IMR-90 (cell line): ENCODE data around the gene PDZD8. TPM values are rescaled to one million over a fixed set of nuclear protein-coding genes. Genes with fewer than 3 reads are reported as not detected.

Experiments
- ATAC-seq: fragments of 200-7000 bp; cut with Tn5 transposase; 2 replicates; pipeline ENCODE4 v1.9.1; 2020; ENCODE audit warnings: low read depth, mild to moderate bottlenecking, moderate library complexity
- BruUV-seq: library from RNA; stranded (reverse); fragments of 400-500 nt; replicated peaks from 2 replicates; lab custom pipeline; 2021; lab: Mats Ljungman, UMichigan
- CTCF ChIA-PET: fragments of 300-600 bp; formaldehyde crosslinking; extraction: SDS; loops from one replicate; lab custom pipeline; 2021; ENCODE audit warnings: antibody characterized with exemption; lab: Yijun Ruan, JAX
- POLR2A ChIA-PET: fragments of 300-600 bp; sonication (Branson Sonifier 250); formaldehyde crosslinking; loops from one replicate; lab custom pipeline; 2022; ENCODE audit warnings: antibody characterized with exemption; ENCODE audit not compliant: unreplicated experiment; lab: Charles Lee
- DNase-seq: peaks from one replicate; pipeline ENCODE4 v3.0.0; 2013
- H2AFZ ChIP-seq: replicated peaks from 2 replicates; pipeline ENCODE3; 2013; ENCODE audit warnings: low read length, mild to moderate bottlenecking; ENCODE audit not compliant: poor library complexity
- H2AK5ac ChIP-seq: 2 replicates; pipeline ENCODE4 v1.6.1; 2013; ENCODE audit warnings: low read depth, low read length, inconsistent platforms
- H2AK9ac ChIP-seq: replicated peaks from 2 replicates; pipeline ENCODE3; 2013; ENCODE audit warnings: mild to moderate bottlenecking, low read depth, low read length, moderate library complexity; ENCODE audit not compliant: poor library complexity
- H2BK120ac ChIP-seq: 2 replicates; pipeline ENCODE4 v1.6.1; 2013; ENCODE audit warnings: low read depth, low read length, inconsistent platforms
- H2BK15ac ChIP-seq: 3 replicates; pipeline ENCODE4 v1.6.1; 2013; ENCODE audit warnings: low read depth, low read length, inconsistent platforms
- H2BK20ac ChIP-seq: 2 replicates; pipeline ENCODE4 v1.6.1; 2013; ENCODE audit warnings: low read depth, mild to moderate bottlenecking, inconsistent platforms, low read length, moderate library complexity
- H2BK5ac ChIP-seq: 2 replicates; pipeline ENCODE4 v1.6.1; 2013; ENCODE audit warnings: mild to moderate bottlenecking, low read depth, low read length, inconsistent platforms; ENCODE audit not compliant: poor library complexity, severe bottlenecking
- H3K14ac ChIP-seq: replicated peaks from 2 replicates; pipeline ENCODE4 v1.6.1; 2013; ENCODE audit warnings: low read depth, low read length, inconsistent platforms
- H3K18ac ChIP-seq: 2 replicates; pipeline ENCODE4 v1.6.1; 2013; ENCODE audit warnings: low read depth, low read length, control low read depth
- H3K23ac ChIP-seq: 2 replicates; pipeline ENCODE4 v1.6.1; 2013; ENCODE audit warnings: low read depth, low read length, inconsistent platforms
- H3K27ac ChIP-seq: 2 replicates; pipeline ENCODE4 v1.5.1; 2013; ENCODE audit warnings: mild to moderate bottlenecking, control low read depth, low read length; ENCODE audit not compliant: insufficient read depth
- H3K27me3 ChIP-seq: 2 replicates; pipeline ENCODE4 v1.6.1; 2013; ENCODE audit warnings: low read length; ENCODE audit not compliant: control insufficient read depth, insufficient read depth
- H3K36me3 ChIP-seq: 2 replicates; pipeline ENCODE4 v1.6.1; 2013; ENCODE audit warnings: low read length, mixed read lengths; ENCODE audit not compliant: control insufficient read depth, insufficient read depth
- H3K4ac ChIP-seq: 2 replicates; pipeline ENCODE4 v1.6.1; 2013; ENCODE audit warnings: low read depth, low read length, inconsistent platforms
- H3K4me1 ChIP-seq: 2 replicates; pipeline ENCODE4 v1.6.1; 2013; ENCODE audit warnings: low read length, mixed read lengths; ENCODE audit not compliant: control insufficient read depth, insufficient read depth
- H3K4me2 ChIP-seq: 2 replicates; pipeline ENCODE4 v1.6.1; 2013; ENCODE audit warnings: low read depth, mild to moderate bottlenecking, control low read depth, low read length, moderate library complexity
- H3K4me3 ChIP-seq: 2 replicates; pipeline ENCODE4 v1.5.1; 2013; ENCODE audit warnings: low read depth, mild to moderate bottlenecking, control low read depth, low read length, moderate library complexity; ENCODE audit not compliant: insufficient read depth
- H3K56ac ChIP-seq: 2 replicates; pipeline ENCODE4 v1.6.1; 2013; ENCODE audit warnings: low read length, inconsistent platforms; ENCODE audit not compliant: insufficient read depth; ENCODE audit errors: extremely low read depth
- H3K79me1 ChIP-seq, 2 experiments: 2 replicates each; pipeline ENCODE4 v1.6.1; 2013; ENCODE audit warnings: low read length in 2 of 2, inconsistent platforms in 1 of 2, low read depth in 1 of 2
- H3K9ac ChIP-seq: 2 replicates; pipeline ENCODE4 v1.6.1; 2013; ENCODE audit warnings: low read depth, low read length, control low read depth
- H3K9me1 ChIP-seq: 2 replicates; pipeline ENCODE4 v1.6.1; 2013; ENCODE audit warnings: low read length, inconsistent platforms; ENCODE audit not compliant: insufficient read depth
- H3K9me3 ChIP-seq: 2 replicates; pipeline ENCODE4 v1.6.1; 2013; ENCODE audit warnings: low read length; ENCODE audit not compliant: control insufficient read depth, insufficient read depth
- H4K20me1 ChIP-seq: 2 replicates; pipeline ENCODE4 v1.6.1; 2013; ENCODE audit warnings: low read length, inconsistent platforms; ENCODE audit not compliant: insufficient read depth
- H4K5ac ChIP-seq: 2 replicates; pipeline ENCODE4 v1.6.1; 2013; ENCODE audit warnings: mild to moderate bottlenecking, low read depth, low read length, control low read depth
- H4K8ac ChIP-seq, 2 experiments: 2 replicates each; pipeline ENCODE4 v1.6.1; 2013; ENCODE audit warnings: low read depth in 2 of 2, low read length in 2 of 2, control low read depth in 1 of 2, inconsistent platforms in 1 of 2
- H4K91ac ChIP-seq: 2 replicates; pipeline ENCODE4 v1.6.1; 2013; ENCODE audit warnings: low read depth, low read length, inconsistent platforms; ENCODE audit not compliant: insufficient read depth
- BHLHE40 ChIP-seq: fragments of 150-350 bp; IDR thresholded peaks from 2 replicates; pipeline ENCODE4 v1.6.1; 2016; ENCODE audit warnings: mild to moderate bottlenecking, low read depth, low read length
- CEBPB ChIP-seq: IDR thresholded peaks from 2 replicates; pipeline ENCODE4 v1.6.1; 2012; ENCODE audit warnings: low read depth, low read length, improper control_type of control experiment
- CHD1 ChIP-seq: IDR thresholded peaks from 2 replicates; pipeline ENCODE4 v1.6.1; 2012; ENCODE audit warnings: low read depth, low read length, improper control_type of control experiment
- CTCF ChIP-seq: conservative IDR thresholded peaks from 2 replicates; pipeline ENCODE4 v1.5.1; 2012; ENCODE audit warnings: mild to moderate bottlenecking, low read depth, low read length, improper control_type of control experiment
- ELK1 ChIP-seq: fragments of 150-350 bp; IDR thresholded peaks from 2 replicates; pipeline ENCODE4 v1.6.1; 2016; ENCODE audit warnings: low read depth, mild to moderate bottlenecking, low read length, moderate library complexity, borderline replicate concordance
- FOS ChIP-seq: fragments of 150-350 bp; IDR thresholded peaks from 2 replicates; pipeline ENCODE4 v1.6.1; 2016; ENCODE audit warnings: low read depth, low read length
- MAFK ChIP-seq: IDR thresholded peaks from 2 replicates; pipeline ENCODE4 v1.6.1; 2012; ENCODE audit warnings: low read depth, low read length, improper control_type of control experiment
- MAZ ChIP-seq: IDR thresholded peaks from 2 replicates; pipeline ENCODE4 v1.6.1; 2012; ENCODE audit warnings: low read depth, mild to moderate bottlenecking, low read length, improper control_type of control experiment, moderate library complexity, borderline replicate concordance
- MXI1 ChIP-seq: IDR thresholded peaks from 2 replicates; pipeline ENCODE4 v1.6.1; 2012; ENCODE audit warnings: low read depth, mild to moderate bottlenecking, low read length, moderate library complexity, borderline replicate concordance
- NFE2L2 ChIP-seq: fragments of 150-350 bp; IDR thresholded peaks from 2 replicates; pipeline ENCODE4 v1.6.1; 2016; ENCODE audit warnings: low read depth, mild to moderate bottlenecking, low read length
- POLR2A ChIP-seq: IDR thresholded peaks from 2 replicates; pipeline ENCODE4 v1.6.1; 2012; ENCODE audit warnings: mild to moderate bottlenecking, low read depth, low read length
- RAD21 ChIP-seq: IDR thresholded peaks from 2 replicates; pipeline ENCODE4 v1.6.1; 2012; ENCODE audit warnings: low read length, improper control_type of control experiment
- RCOR1 ChIP-seq: IDR thresholded peaks from 2 replicates; pipeline ENCODE4 v1.6.1; 2012; ENCODE audit warnings: mild to moderate bottlenecking, low read length, improper control_type of control experiment; ENCODE audit not compliant: insufficient replicate concordance
- RFX5 ChIP-seq: IDR thresholded peaks from 2 replicates; pipeline ENCODE4 v1.8.0; 2012; ENCODE audit warnings: low read depth, mild to moderate bottlenecking, low read length, moderate library complexity
- SMC3 ChIP-seq: fragments of 150-350 bp; IDR thresholded peaks from 2 replicates; pipeline ENCODE4 v1.6.1; 2016; ENCODE audit warnings: low read depth, mild to moderate bottlenecking, antibody characterized with exemption, low read length, moderate library complexity
- USF2 ChIP-seq: fragments of 150-350 bp; IDR thresholded peaks from 2 replicates; pipeline ENCODE4 v1.6.1; 2017; ENCODE audit warnings: mild to moderate bottlenecking, antibody characterized with exemption, low read length, low read depth
- WGBS, 2 experiments: methylation state at CpG; one replicate each; pipeline versions ENCODE4 v1.1.5 to v1.1.7; 2013; ENCODE audit warnings: missing lambda C conversion rate in 2 of 2; ENCODE audit not compliant: insufficient read length in 1 of 2; ENCODE audit errors: extremely low coverage in 2 of 2; 5-methylcytosine and 5-hydroxymethylcytosine counted together
- dilution Hi-C: fragments of 300-500 bp; cut with HindIII; formaldehyde crosslinking; loops from one replicate; pipeline ENCODE4 v1.14.3; 2018; ENCODE audit warnings: low sequenced_read_pairs; ENCODE audit not compliant: unreplicated experiment
- in situ Hi-C: fragments of 300-500 bp; cut with MboI; formaldehyde crosslinking; loops from 3 replicates; pipeline ENCODE4 v1.14.3; 2019; ENCODE audit warnings: low sequenced_read_pairs, inconsistent platforms, mixed read lengths
- intact Hi-C: fragments of 100-400 bp; cut with micrococcal nuclease; formaldehyde crosslinking; loops from 2 replicates; pipeline ENCODE4 v1.10.0; 2022
- polyA plus RNA-seq, 3 experiments: library from polyadenylated mRNA; depleted of rRNA; stranded (reverse); fragments of >200 nt; gene quantifications; 2 replicates each; pipeline ENCODE4 v1.2.3, GENCODE V29; 2012; ENCODE audit warnings: low replicate concordance in 1 of 3
- total RNA-seq: library from RNA; depleted of rRNA; stranded (reverse); fragments of >200 nt; gene quantifications from 2 replicates; pipeline ENCODE4 v1.2.3, GENCODE V29; 2012

The PDZD8 gene
- total and polyA plus RNA-seq, 2 of the 4 experiments (the other 2 are of a cell fraction), result 11.3 to 20.4 TPM

GRCh38 chr10:117275121-117275520 lies 100.1 kb downstream of the PDZD8 start:
- WGBS, 2 experiments, result no CpG with 5 or more reads among the region's 3 CpGs
- no peak overlapping the region for H2AK5ac ChIP-seq
- no peak overlapping the region for H2AK9ac ChIP-seq
- no peaks in the 10 kb centered on the region for H4K20me1 ChIP-seq
- intact Hi-C loops (no loop called here), in situ Hi-C loops (no loop called here), dilution Hi-C loops (no loop called here)
- BruUV-seq, result no TSS peak
- H3K9me3 ChIP-seq, result no peaks in the 10 kb centered on the region
- H3K18ac ChIP-seq, result no peak overlapping the region
- H3K36me3 ChIP-seq, result no peaks in the 10 kb centered on the region
- no peak overlapping the region for H2BK15ac ChIP-seq
- ChIA-PET CTCF (no interaction called here), POLR2A (interaction anchor here (0.6 kb wide), 1 partner anchor 24 kb away, joined by 3 read pairs; no protein-coding TSS in a partner anchor)
- H3K4ac ChIP-seq, result no peak overlapping the region
- no peaks in the 10 kb centered on the region for H3K79me1 ChIP-seq
- no peak overlapping the region for H2BK20ac ChIP-seq
- no peak overlapping the region for H3K4me3 ChIP-seq
- no peak overlapping the region for H3K27ac ChIP-seq
- H2BK5ac ChIP-seq, result no peak overlapping the region
- no peak for TF ChIP-seq RFX5
- no peak for TF ChIP-seq RAD21
- TF ChIP-seq CEBPB, result no peak
- TF ChIP-seq MAZ, result no peak
- TF ChIP-seq CHD1, result no peak
- no peak for TF ChIP-seq BHLHE40
- TF ChIP-seq MAFK, result no peak
- no peak for TF ChIP-seq NFE2L2
- no peak for TF ChIP-seq MXI1
- TF ChIP-seq USF2, result no peak
- no peak for TF ChIP-seq CTCF
- TF ChIP-seq FOS, result no peak
- no peak for TF ChIP-seq RCOR1
- no peak for TF ChIP-seq POLR2A
- TF ChIP-seq SMC3, result no peak
- TF ChIP-seq ELK1, result no peak
- H3K56ac ChIP-seq, result no peak overlapping the region
- H3K23ac ChIP-seq, result no peak overlapping the region
- H2BK120ac ChIP-seq, result no peak overlapping the region
- no peak overlapping the region for H3K4me2 ChIP-seq
- H3K14ac ChIP-seq, result no peak overlapping the region
- no peak overlapping the region for H4K91ac ChIP-seq
- H4K5ac ChIP-seq, result no peak overlapping the region
- no peak overlapping the region for H2AFZ ChIP-seq
- no peak overlapping the region for H4K8ac ChIP-seq
- DNase-seq (no peak), ATAC-seq (no peak)
- H3K27me3 ChIP-seq, result no peaks in the 10 kb centered on the region
- H3K4me1 ChIP-seq, result no peaks in the 10 kb centered on the region
- no peak overlapping the region for H3K9ac ChIP-seq
- no peaks in the 10 kb centered on the region; the same call in 1 of the 2 replicates for H3K9me1 ChIP-seq
